K562 (cell line): Measurements from ENCODE around the gene CATSPER1.

Experiments
- CHD1 ChIP-seq: fragments of 200-600 bp; sonication (generic); IDR thresholded peaks from one replicate; pipeline ENCODE4 v1.6.1; 2012; ENCODE audit warnings: mild to moderate bottlenecking, moderate library complexity, low read length, inconsistent platforms
- CTCF ChIP-seq, 3 experiments: IDR thresholded peaks in 2 of 3; conservative IDR thresholded peaks in 1 of 3; 2 replicates each; pipeline ENCODE4 v1.5.1; 2011 to 2012; ENCODE audit warnings: low read length in 3 of 3, mild to moderate bottlenecking in 3 of 3, control low read depth in 2 of 3, improper control_type of control experiment in 1 of 3, inconsistent platforms in 1 of 3, low read depth in 1 of 3, mixed read lengths in 1 of 3, moderate library complexity in 1 of 3; ENCODE audit not compliant: insufficient read depth in 2 of 3
- E2F1 ChIP-seq: sonication (generic); formaldehyde crosslinking; IDR thresholded peaks from 2 replicates; pipeline ENCODE4 v1.8.1; 2023; ENCODE audit warnings: mild to moderate bottlenecking, missing genetic modification reagents, moderate library complexity
- FOS ChIP-seq: IDR thresholded peaks from 3 replicates; pipeline ENCODE4 v1.6.1; 2011; ENCODE audit not compliant: insufficient read length; ENCODE audit errors: extremely low read depth
- JUN ChIP-seq, 2 experiments: sonication (generic) in 1 of 2; formaldehyde crosslinking in 1 of 2; IDR thresholded peaks; 2 replicates each; pipeline versions ENCODE4 v1.6.1 to v1.8.0; 2012 to 2022; ENCODE audit warnings: borderline replicate concordance in 2 of 2, mild to moderate bottlenecking in 2 of 2, improper control_type of control experiment in 1 of 2, low read depth in 1 of 2, low read length in 1 of 2, missing genetic modification reagents in 1 of 2
- MTA3 ChIP-seq: fragments of 450-650 bp; formaldehyde crosslinking; IDR thresholded peaks from 2 replicates; pipeline ENCODE4 v1.6.1; 2017; ENCODE audit warnings: mild to moderate bottlenecking, borderline replicate concordance
- NFYB ChIP-seq: IDR thresholded peaks from 2 replicates; pipeline ENCODE4 v1.6.1; 2011; ENCODE audit warnings: mild to moderate bottlenecking, moderate library complexity; ENCODE audit not compliant: insufficient read length; ENCODE audit errors: extremely low read depth
- POLR2A ChIP-seq: fragments of 450-650 bp; conservative IDR thresholded peaks from 2 replicates; pipeline ENCODE4 v1.6.1; 2016
- TAL1 ChIP-seq: fragments of 450-650 bp; IDR thresholded peaks from 2 replicates; pipeline ENCODE4 v1.6.1; 2016; ENCODE audit warnings: mild to moderate bottlenecking
- TARDBP ChIP-seq: fragments of 450-650 bp; IDR thresholded peaks from 2 replicates; pipeline ENCODE4 v1.6.1; 2016
- UBTF ChIP-seq, 2 experiments: IDR thresholded peaks; 2 replicates each; pipeline ENCODE4 v1.6.1; 2012; ENCODE audit warnings: improper control_type of control experiment in 2 of 2, low read depth in 2 of 2, low read length in 2 of 2, borderline replicate concordance in 1 of 2
- YY1 ChIP-seq, 3 experiments: IDR thresholded peaks; 2 replicates each; pipeline ENCODE4 v1.6.1; 2011; ENCODE audit warnings: low read length in 2 of 3, mild to moderate bottlenecking in 2 of 3, moderate library complexity in 2 of 3, borderline replicate concordance in 1 of 3, control low read depth in 1 of 3, low read depth in 1 of 3; ENCODE audit not compliant: insufficient read depth in 3 of 3, insufficient replicate concordance in 2 of 3, control insufficient read depth in 1 of 3, insufficient read length in 1 of 3; ENCODE audit errors: extremely low read depth in 1 of 3
- ZBTB49 ChIP-seq: sonication (generic); formaldehyde crosslinking; IDR thresholded peaks from 2 replicates; pipeline ENCODE4 v1.8.0; 2022; ENCODE audit warnings: missing genetic modification reagents, mild to moderate bottlenecking, borderline replicate concordance
- ZNF644 ChIP-seq: fragments of 200-800 bp; sonication (Bioruptor generic); IDR thresholded peaks from 2 replicates; pipeline ENCODE4 v1.6.1; 2016; ENCODE audit warnings: low read depth, missing genetic modification characterization, missing compliant biosample characterization

- no peak for TF ChIP-seq UBTF (IDR thresholded peaks at IDR 0.05; ENCODE audit: borderline replicate concordance in 1 of 2, low read depth in 2 of 2, low read length in 2 of 2)
- TF ChIP-seq TAL1: no peak
- TF ChIP-seq MTA3: no peak
- no peak for TF ChIP-seq JUN (IDR thresholded peaks at IDR 0.05; ENCODE audit: borderline replicate concordance, low read depth, low read length)
- TF ChIP-seq JUN (CRISPR knock-in tag; IDR thresholded peaks at IDR 0.05; ENCODE audit: borderline replicate concordance): no peak
- no peak for TF ChIP-seq ZNF644 (tag)
- TF ChIP-seq FOS: no peak
- TF ChIP-seq TARDBP: no peak
- no peak for TF ChIP-seq CTCF (IDR thresholded peaks at IDR 0.05 in 2 of 3, conservative IDR thresholded peaks at IDR 0.05 in 1 of 3; ENCODE audit: insufficient read depth in 2 of 3, low read depth in 1 of 3, low read length in 3 of 3)
- TF ChIP-seq E2F1 (CRISPR knock-in tag): no peak
- no peak for TF ChIP-seq POLR2A
- TF ChIP-seq CHD1: no peak
- no peak for TF ChIP-seq NFYB
- TF ChIP-seq ZBTB49 (CRISPR knock-in tag): no peak
- TF ChIP-seq YY1 (IDR thresholded peaks at IDR 0.05; ENCODE audit: borderline replicate concordance in 1 of 3, control insufficient read depth in 1 of 3, extremely low read depth in 1 of 3, insufficient read depth in 3 of 3, insufficient read length in 1 of 3, insufficient replicate concordance in 2 of 3, low read depth in 1 of 3, low read length in 2 of 3): no peak
Measured at GRCh38 chr11:65975771-65976170, 50.5 kb downstream of the CATSPER1 start.
